ENCODE data around the gene BTAF1. TPM values are rescaled to one million over a fixed set of nuclear protein-coding genes. Genes with fewer than 3 reads are reported as not detected.

BTAF1 gene
- total RNA-seq, 1 experiment from 2014 or later: 49.6 TPM

GRCh38 chr10:91885362-91886079 is 38.0 kb upstream of the BTAF1 start (continued):
- TF ChIP-seq, protein P1, sequence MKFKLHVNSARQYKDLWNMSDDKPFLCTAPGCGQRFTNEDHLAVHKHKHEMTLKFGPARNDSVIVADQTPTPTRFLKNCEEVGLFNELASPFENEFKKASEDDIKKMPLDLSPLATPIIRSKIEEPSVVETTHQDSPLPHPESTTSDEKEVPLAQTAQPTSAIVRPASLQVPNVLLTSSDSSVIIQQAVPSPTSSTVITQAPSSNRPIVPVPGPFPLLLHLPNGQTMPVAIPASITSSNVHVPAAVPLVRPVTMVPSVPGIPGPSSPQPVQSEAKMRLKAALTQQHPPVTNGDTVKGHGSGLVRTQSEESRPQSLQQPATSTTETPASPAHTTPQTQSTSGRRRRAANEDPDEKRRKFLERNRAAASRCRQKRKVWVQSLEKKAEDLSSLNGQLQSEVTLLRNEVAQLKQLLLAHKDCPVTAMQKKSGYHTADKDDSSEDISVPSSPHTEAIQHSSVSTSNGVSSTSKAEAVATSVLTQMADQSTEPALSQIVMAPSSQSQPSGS (CRISPR knock-in tag; IDR thresholded peaks at IDR 0.05; ENCODE audit: borderline replicate concordance, low read depth): no peak
- TF ChIP-seq ZNF232 (CRISPR knock-in tag; IDR thresholded peaks at IDR 0.05) (no peak), ZNF121 (CRISPR knock-in tag; IDR thresholded peaks at IDR 0.05) (no peak), PRRX2 (CRISPR knock-in tag; IDR thresholded peaks at IDR 0.05) (no peak), CBFB (CRISPR knock-in tag; IDR thresholded peaks at IDR 0.05; ENCODE audit: low read depth) (no peak), ZNF425 (CRISPR knock-in tag; conservative IDR thresholded peaks at IDR 0.05) (no peak), GABPB1 (CRISPR knock-in tag; IDR thresholded peaks at IDR 0.05) (no peak)
- TF ChIP-seq, protein P2, sequence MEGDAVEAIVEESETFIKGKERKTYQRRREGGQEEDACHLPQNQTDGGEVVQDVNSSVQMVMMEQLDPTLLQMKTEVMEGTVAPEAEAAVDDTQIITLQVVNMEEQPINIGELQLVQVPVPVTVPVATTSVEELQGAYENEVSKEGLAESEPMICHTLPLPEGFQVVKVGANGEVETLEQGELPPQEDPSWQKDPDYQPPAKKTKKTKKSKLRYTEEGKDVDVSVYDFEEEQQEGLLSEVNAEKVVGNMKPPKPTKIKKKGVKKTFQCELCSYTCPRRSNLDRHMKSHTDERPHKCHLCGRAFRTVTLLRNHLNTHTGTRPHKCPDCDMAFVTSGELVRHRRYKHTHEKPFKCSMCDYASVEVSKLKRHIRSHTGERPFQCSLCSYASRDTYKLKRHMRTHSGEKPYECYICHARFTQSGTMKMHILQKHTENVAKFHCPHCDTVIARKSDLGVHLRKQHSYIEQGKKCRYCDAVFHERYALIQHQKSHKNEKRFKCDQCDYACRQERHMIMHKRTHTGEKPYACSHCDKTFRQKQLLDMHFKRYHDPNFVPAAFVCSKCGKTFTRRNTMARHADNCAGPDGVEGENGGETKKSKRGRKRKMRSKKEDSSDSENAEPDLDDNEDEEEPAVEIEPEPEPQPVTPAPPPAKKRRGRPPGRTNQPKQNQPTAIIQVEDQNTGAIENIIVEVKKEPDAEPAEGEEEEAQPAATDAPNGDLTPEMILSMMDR (IDR thresholded peaks at IDR 0.05): no peak
- TF ChIP-seq, protein P3, sequence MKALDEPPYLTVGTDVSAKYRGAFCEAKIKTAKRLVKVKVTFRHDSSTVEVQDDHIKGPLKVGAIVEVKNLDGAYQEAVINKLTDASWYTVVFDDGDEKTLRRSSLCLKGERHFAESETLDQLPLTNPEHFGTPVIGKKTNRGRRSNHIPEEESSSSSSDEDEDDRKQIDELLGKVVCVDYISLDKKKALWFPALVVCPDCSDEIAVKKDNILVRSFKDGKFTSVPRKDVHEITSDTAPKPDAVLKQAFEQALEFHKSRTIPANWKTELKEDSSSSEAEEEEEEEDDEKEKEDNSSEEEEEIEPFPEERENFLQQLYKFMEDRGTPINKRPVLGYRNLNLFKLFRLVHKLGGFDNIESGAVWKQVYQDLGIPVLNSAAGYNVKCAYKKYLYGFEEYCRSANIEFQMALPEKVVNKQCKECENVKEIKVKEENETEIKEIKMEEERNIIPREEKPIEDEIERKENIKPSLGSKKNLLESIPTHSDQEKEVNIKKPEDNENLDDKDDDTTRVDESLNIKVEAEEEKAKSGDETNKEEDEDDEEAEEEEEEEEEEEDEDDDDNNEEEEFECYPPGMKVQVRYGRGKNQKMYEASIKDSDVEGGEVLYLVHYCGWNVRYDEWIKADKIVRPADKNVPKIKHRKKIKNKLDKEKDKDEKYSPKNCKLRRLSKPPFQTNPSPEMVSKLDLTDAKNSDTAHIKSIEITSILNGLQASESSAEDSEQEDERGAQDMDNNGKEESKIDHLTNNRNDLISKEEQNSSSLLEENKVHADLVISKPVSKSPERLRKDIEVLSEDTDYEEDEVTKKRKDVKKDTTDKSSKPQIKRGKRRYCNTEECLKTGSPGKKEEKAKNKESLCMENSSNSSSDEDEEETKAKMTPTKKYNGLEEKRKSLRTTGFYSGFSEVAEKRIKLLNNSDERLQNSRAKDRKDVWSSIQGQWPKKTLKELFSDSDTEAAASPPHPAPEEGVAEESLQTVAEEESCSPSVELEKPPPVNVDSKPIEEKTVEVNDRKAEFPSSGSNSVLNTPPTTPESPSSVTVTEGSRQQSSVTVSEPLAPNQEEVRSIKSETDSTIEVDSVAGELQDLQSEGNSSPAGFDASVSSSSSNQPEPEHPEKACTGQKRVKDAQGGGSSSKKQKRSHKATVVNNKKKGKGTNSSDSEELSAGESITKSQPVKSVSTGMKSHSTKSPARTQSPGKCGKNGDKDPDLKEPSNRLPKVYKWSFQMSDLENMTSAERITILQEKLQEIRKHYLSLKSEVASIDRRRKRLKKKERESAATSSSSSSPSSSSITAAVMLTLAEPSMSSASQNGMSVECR (CRISPR knock-in tag; IDR thresholded peaks at IDR 0.05; ENCODE audit: borderline replicate concordance): no peak
- TF ChIP-seq, protein P4, sequence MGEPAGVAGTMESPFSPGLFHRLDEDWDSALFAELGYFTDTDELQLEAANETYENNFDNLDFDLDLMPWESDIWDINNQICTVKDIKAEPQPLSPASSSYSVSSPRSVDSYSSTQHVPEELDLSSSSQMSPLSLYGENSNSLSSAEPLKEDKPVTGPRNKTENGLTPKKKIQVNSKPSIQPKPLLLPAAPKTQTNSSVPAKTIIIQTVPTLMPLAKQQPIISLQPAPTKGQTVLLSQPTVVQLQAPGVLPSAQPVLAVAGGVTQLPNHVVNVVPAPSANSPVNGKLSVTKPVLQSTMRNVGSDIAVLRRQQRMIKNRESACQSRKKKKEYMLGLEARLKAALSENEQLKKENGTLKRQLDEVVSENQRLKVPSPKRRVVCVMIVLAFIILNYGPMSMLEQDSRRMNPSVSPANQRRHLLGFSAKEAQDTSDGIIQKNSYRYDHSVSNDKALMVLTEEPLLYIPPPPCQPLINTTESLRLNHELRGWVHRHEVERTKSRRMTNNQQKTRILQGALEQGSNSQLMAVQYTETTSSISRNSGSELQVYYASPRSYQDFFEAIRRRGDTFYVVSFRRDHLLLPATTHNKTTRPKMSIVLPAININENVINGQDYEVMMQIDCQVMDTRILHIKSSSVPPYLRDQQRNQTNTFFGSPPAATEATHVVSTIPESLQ (CRISPR knock-in tag; IDR thresholded peaks at IDR 0.05): no peak

- no peaks in the 10 kb centered on the region for H3K27me3 Mint-ChIP-seq (ENCODE audit: low read depth)
- peaks cover 61% of the 10 kb centered on the region for H3K4me1 Mint-ChIP-seq
- ChIA-PET CTCF (interaction anchor here (0.6 to 2.5 kb wide), 5 partner anchors 17 to 41 kb away, joined by 3 to 12 read pairs (median 5); no protein-coding TSS in a partner anchor), POLR2A (interaction anchor here (1.0 to 1.9 kb wide), 8 partner anchors 14 to 90 kb away, joined by 3 to 18 read pairs (median 5); partner anchors contain the start of genes BTAF1, FGFBP3 and TNKS2)
- peak overlapping the region; percentile 66 for H3K4me3 Mint-ChIP-seq
- ATAC-seq (no peak), DNase-seq (ENCODE audit: low spot score) (no peak)
- no peaks in the 10 kb centered on the region for H3K9me3 Mint-ChIP-seq
- H3K36me3 Mint-ChIP-seq: no peaks in the 10 kb centered on the region
- H3K27ac Mint-ChIP-seq: peak overlapping the region; percentile 99
- TF ChIP-seq, protein P5, sequence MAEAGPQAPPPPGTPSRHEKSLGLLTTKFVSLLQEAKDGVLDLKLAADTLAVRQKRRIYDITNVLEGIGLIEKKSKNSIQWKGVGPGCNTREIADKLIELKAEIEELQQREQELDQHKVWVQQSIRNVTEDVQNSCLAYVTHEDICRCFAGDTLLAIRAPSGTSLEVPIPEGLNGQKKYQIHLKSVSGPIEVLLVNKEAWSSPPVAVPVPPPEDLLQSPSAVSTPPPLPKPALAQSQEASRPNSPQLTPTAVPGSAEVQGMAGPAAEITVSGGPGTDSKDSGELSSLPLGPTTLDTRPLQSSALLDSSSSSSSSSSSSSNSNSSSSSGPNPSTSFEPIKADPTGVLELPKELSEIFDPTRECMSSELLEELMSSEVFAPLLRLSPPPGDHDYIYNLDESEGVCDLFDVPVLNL (CRISPR knock-in tag; IDR thresholded peaks at IDR 0.05; ENCODE audit: borderline replicate concordance, low read depth): no peak
- no peak for TF ChIP-seq HMGXB4 (CRISPR knock-in tag; IDR thresholded peaks at IDR 0.05)
- TF ChIP-seq CREM (CRISPR knock-in tag; IDR thresholded peaks at IDR 0.05): no peak
- no peak for TF ChIP-seq PRRX2 (CRISPR knock-in tag; IDR thresholded peaks at IDR 0.05)
- TF ChIP-seq, protein P6, sequence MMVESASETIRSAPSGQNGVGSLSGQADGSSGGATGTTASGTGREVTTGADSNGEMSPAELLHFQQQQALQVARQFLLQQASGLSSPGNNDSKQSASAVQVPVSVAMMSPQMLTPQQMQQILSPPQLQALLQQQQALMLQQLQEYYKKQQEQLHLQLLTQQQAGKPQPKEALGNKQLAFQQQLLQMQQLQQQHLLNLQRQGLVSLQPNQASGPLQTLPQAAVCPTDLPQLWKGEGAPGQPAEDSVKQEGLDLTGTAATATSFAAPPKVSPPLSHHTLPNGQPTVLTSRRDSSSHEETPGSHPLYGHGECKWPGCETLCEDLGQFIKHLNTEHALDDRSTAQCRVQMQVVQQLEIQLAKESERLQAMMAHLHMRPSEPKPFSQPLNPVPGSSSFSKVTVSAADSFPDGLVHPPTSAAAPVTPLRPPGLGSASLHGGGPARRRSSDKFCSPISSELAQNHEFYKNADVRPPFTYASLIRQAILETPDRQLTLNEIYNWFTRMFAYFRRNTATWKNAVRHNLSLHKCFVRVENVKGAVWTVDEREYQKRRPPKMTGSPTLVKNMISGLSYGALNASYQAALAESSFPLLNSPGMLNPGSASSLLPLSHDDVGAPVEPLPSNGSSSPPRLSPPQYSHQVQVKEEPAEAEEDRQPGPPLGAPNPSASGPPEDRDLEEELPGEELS (CRISPR knock-in tag; IDR thresholded peaks at IDR 0.05): no peak
- no peak for TF ChIP-seq ZNF317 (CRISPR knock-in tag; IDR thresholded peaks at IDR 0.05; ENCODE audit: borderline replicate concordance, low read depth)
These were observed 36.7 kb upstream of the BTAF1 start for GRCh38 chr10:91886954-91887271.
